Effector CD4-positive, alpha-beta T cell (primary cell): ENCODE results near the gene SORCS1.
"Not testable (repeated sequence)": the region's sequence is repeated elsewhere in the genome, so short reads cannot be mapped to it uniquely, and the experiment has no call there.

Source experiments
- DNase-seq: peaks from one replicate; pipeline ENCODE4 v3.0.0-alpha.2; 2020

Gene SORCS1

DNA sequence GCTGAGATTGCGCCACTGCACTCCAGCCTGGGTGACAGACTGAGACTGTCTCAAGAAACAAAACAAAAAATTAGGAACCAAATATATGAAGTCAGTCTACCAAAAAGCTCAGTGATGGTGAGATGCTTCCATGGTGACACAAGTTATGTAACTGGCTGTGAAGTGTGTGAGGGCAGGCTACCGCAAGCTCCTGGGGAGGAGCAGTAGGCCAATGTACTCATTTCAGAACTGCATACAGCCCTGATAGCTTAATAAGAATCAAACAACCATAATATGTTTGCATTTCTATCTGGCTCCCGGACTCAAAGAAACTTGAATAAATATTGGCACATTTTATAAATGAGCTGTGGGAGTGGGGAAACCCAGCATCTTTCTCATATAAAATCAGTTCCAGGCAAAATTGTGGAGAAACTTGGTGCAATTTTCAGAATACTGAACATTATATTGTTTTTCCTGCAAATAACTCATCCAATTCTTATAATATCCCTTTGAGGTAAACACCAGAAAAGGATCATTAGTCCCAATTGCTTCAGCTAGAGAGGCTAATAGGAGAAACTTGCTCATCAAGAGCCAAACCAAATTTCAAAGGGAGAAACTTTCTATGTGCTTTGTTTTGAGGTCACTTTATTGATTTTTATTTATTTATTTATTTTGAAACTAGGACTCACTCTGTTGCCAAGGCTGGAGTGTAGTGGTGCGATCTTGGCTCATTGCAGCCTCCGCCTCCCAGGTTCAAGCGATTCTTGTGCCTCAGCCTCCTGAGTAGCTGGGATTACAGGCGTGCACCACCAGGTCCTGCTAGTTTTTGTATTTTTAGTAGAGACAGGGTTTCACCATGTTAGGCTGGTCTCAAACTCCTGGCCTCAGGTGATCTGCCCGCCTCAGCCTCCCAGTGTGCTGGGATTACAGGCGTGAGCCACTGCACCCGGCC lies 127.0 kb downstream of the SORCS1 start:
- DNase-seq: no peak

DNA sequence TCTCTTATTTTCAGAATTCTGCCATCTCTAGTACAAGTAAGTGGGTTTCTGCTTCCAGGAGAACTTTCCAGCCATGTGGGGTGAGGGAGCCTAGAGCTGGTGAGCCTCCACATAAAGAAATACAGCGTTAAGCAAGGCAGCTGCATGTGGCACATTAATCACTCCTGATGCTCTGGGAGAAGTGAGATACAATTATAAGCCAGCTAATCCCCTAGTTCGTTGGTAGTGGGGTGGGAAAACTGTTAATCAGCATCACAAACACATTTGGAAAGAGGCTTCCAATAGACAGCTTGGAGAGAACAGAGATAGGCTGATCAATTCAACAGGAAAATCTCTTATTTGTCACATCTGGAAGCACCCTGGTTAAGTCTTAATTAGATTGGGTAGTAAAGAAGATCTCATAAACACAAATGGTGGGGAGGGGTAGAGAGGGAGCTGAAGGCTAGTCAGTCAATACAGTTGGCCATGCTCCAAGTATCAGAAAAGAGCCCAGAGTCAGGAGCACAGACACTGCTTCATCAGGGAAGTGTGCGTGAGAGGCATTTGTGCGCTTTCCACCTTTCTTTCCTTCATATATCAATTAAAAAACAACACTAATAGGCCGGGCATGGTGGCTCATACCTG lies 130.6 kb downstream of the SORCS1 start:
- no peak for DNase-seq

DNA sequence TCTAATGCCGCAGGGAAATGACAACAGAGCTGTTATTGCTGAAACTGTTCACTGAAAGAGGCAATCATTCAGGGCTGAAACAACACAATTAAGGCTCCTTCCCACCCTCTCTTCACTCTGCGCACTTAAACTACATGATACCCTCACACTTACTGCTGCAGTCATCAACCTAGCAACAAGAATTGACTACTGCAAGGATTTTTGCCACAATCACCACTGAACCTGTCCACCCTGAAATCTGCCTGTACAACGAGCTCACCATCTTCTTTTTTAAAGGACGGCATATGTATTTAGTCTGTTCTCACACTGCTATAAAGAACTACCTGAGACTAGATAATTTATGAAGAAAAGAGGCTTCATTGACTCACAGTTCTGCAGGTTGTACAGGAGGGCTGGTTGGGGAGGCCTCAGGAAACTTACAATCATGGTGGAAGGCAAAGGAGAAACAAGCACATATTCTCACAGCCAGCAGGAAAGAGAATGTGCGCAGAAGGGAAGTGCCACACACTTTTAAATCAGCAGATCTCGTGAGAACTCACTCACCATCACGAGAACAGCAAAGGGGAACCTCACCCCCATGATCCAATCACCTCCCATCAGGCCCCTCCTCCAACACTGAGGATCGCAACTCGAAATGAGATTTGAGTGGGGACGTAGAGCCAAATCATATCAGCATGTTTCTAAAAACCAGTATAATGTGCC lies 131.7 kb downstream of the SORCS1 start:
- DNase-seq: no peak

DNA sequence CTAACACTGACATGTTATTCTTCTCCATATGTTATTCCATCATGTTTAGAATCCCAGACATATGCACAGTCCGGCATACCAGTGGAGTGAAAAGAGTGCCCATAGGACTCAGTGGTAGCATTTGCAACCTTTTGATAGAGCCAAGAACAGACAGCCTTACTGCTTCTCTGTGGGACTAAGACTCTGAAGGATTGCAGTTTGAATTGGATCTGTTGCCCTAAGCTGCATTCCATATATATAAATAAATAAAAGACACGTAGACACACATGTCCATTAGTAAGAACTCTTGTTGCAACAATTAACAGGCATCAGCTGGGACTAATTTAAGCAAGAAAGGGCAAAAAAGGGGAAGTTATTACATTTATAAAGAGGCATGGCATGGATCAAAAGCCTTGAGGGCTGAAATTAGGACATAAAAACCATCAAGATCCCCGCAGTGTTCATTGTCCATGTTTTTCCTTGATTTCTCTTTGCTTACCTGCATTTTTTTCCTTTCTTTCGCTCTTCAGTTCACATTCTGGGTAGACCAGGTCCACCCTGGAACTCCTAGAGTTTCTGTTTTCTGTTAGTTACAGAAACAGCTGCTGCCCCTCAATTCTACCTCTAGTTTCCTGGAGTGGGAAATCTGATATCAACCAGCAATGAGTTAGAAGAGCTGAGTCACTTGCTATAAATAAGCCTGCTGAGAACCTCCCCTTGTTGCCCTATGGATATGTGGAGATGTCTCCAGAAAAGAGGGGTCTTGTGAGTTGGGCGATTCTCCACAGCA lies 132.4 kb downstream of the SORCS1 start:
- DNase-seq: no peak

DNA sequence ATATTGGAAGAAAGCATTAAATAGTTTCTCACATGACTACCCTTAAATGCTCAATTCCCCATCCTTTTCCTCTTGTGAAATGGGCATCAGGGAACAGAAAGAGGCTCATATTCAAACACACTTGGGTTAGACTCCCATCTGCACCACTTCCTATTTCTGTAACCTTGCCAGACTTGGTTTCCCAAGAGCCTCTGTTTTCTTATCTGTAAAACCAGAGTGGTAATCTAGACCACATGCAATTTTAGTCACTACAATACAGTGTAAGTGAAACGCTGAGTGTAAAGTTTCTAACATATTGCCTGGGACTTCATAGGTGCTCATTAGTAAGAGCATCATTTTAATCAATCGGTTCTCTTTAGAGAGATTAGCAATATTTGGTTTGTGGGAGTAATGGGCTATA lies 136.3 kb downstream of the SORCS1 start:
- DNase-seq: no peak

DNA sequence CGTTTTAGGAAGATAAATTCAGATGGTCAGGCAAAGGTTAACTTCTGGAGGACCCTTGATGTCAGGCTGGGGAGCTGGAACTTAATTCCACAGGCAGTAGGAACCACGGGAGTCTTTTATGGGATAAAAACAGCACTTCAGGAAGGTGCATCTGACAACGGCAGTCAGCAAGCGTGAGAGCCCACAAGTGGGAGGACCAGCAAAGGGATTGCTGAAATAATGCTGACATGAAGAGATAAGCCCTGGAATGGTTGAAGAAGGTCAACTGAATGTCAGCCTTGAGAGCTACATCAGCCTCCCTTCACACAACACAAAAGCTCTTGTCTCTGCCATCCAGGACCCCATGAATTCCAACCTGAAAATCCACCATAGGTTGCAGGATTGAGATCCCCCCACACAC lies 138.8 kb downstream of the SORCS1 start:
- no peak for DNase-seq

DNA sequence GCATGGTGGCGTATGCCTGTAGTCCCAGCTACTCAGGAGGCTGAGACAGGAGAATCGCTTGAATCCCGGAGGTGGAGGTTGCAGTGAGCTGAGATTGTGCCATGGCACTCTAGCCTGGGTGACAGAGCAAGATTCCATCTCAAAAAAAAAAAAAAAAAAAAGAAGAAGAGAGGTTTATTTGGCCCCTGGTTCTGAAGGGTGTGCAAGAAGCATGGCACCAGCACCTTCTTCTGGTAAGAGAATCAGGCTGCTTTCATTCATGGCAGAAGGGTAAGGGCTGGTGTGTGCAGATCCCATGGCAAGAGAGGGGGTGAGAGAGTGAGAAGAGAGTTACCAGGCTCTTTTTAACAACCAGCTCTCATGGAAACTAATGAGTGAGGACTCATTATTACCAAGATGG lies 140.5 kb downstream of the SORCS1 start:
- not testable (repeated sequence) for DNase-seq

DNA sequence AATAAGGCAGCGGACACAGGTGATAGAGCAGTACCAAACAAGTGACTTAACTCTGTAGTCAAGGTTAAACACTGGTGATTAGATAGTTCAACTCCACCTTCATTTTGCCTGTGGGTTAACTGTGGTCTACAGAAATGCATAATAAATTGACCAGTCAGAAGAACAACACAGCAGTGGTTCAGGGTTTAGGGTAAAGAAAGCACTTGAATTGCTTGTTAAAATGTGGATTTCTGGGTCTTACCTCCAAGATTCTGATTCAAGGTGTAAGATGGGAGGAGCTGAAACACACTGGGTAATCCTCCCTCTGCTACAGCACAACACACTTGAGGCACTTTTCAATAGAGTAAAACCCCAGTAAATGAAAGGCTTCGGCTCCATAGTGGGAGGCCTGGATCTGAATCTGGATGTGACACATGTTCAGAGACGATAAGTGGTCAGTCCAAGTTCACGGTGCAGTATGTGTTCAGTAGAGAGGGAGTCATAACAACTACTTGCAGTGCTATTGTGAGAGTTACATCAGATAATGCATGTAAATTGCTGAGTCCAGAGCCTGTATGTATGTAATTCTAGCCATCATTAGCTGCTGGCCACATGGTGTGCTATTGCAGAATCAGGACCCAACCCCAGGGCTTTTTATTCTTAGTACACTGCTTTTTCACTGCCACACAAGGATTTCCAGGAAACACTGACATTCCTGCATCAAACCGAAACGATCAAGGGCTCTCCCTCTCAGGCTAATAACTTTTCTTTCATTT lies 141.7 kb downstream of the SORCS1 start:
- no peak for DNase-seq

DNA sequence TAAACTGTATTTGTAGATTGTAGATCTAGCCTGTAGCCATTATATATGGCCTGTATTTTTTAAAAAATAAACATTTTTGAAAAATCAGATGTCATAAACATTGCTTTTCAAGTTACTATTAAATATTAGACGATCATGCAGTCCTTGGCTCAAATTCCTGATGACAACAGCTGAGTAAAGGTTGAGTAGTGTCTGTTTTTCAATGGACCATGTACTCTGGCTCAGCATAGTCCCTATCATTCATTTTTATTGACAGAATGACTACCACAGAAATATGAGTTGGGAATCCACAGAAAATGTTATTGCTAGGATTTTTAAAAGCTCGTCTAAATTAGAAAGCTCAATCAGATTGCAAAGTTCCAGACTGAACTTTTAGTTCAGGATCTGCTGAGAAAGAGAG lies 145.4 kb downstream of the SORCS1 start:
- DNase-seq: no peak

DNA sequence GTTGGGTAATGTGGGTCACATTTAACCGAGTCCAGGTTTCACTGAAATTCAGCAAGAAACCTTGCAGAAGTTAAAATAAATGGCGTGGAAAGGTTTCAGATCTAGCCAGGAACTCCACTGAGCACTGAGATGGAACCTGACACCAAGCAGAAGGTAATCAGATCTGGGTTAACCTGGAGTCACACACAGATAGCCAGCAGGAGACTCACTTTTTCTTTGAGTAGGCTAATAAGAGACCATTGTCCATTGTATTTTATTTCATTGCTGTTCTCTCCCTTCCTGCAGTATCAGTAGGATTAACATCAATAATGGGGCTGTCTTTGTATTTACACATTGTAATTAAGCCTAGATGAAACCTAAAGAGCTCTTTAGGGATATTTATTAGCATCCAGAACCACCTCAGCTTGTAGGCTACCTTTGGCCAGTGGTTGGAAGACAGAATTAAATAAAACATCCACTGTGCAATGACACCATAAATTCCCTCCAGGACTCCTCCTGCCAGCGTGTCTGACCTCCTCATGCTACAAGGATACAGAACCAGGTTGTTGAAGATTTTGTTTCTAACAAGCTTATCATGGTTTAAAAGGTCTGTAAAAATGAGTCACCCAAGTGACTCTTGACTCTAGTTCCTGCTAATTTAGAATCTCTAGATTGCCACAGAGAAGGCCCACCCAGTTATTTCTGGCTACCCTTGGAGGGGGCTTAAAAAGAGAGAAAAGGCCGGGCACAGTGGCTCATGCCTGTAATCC lies 151.1 kb downstream of the SORCS1 start:
- no peak for DNase-seq

DNA sequence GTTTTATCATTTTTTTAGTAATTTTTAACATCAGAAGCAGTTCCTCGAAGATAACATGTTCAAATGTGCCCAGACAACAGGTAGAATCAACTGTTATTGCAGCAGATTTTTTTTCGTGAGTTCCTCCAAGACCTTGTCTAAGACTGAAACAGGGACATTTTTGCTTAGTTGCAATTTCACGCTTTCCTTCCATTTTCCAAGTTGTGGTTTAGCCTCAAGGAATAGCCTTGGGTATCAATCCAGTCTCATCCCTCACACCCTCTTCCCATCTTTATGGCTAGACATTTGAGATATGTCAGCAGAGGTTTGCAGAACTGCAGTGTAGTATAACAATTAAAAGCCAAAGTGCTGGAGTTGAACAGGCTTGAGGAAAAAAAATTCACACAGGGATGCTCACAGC lies 152.5 kb downstream of the SORCS1 start:
- no peak for DNase-seq

DNA sequence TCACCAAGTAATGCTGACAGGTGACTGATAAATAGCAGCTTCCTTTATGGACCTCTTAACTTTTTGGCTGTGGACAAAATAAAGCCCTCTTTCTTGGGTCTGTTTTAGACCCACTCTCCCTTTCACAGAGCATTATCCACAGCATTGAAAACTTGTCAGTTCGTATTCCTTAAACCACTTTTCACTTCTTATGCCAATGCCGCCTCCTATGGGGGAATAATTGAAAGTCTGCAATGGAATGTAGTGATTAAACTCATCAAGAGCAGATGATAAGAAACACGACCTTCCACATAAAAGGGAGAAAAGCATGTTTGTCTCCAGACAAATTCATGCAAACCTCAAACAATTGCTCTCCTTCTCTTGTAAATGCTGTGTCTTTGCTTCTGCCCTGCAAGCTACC lies 153.4 kb downstream of the SORCS1 start:
- DNase-seq: no peak

DNA sequence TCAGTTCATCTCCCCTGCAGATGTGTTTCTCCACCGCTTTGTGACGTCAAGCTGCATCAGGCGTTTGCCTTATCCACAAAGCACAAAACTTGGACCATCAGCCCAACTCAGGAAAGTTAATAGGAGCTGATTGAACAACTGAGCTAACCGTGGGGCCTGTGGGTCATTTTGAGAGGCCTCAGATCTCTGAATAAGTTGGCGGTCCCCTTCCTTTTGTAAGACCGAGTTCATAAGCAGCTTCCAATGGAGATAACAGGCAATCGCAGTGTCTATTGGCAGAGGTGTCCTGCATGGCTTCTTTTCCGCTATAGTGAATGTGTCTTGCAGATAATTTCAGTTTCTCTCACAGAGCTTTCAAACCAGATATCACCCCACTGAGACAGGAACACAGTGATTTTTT lies 154.0 kb downstream of the SORCS1 start:
- DNase-seq: no peak

DNA sequence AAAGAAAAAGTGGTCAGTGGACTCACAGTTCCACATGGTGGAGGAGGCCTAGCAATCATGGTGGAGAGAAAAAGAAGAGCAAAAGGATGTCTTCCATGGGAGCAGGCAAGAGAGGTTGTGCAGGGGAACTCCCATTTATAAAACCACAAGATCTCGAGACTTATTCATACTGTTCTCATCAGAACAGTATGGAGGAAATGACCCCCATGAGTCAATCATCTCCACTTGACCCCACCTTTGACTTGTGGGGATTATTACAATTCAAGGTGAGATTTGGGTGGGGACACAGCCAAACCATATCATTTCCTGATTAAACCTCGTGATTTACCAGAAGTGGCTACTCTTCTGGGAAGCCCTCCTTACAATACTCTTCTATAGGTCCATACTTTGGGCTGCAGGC lies 160.1 kb downstream of the SORCS1 start:
- no peak for DNase-seq

DNA sequence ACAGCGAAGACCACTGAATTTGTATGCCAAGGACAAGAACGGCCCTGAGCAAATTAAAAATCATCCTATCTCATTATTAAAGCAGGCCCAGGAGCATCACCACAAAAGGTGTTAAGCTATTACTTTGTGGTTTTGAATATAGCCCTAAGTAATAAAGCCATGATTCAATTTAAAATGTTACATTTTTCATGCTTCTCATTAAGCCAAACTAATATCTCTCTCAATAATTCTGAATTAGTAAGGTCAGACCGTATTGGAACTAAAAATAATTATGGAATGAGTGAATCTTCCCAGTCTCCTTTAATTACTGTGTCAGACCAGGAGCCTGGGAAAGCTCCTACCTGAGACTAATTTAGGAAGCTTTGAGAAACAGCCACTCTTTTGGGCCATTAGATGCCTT lies 162.4 kb downstream of the SORCS1 start:
- no peak for DNase-seq

DNA sequence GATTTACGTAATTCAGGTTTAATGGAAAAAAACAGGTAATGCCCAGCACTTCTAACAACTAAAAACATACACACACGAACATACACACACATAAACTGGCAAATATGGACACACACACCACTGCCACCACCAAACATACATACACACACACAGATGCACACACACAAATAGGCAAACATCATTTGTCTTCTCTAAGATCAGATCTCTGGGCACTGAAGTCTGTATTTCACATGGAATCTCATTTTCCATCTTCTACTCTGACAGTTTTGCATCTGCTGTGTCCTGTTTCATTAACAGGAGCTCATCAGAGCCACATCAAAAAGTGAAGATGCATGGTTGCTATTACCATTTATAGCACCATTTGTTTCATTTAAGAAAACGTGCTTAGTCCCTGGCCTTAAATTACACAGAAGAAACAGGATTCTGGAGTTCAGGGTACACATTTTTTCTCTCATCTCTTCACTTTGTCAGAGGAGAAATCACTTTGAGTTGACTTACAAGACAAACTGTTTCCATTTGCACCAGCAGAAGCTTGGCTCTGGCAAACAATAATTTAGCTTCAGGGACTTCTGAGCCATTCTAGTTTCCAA lies 165.3 kb downstream of the SORCS1 start:
- DNase-seq: no peak

DNA sequence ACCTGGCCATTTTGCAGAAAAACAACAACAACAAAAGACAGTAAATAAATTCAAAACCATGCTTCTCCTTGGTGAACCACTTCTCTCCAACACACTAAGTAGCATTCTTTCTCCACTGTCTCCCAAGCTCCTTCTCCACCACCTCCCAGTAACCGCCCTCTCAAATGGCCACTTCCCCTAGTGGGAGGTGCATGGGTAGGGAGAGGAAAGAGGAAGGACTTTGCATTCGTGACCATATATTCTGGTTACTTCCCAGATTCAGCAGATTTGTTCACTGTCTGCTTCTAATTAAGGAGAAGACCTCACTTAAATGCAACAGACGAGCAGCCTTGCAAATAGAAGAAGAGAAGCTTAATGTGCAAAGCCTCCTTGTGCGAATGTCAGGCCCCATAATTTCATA lies 166.8 kb downstream of the SORCS1 start:
- DNase-seq: no peak

DNA sequence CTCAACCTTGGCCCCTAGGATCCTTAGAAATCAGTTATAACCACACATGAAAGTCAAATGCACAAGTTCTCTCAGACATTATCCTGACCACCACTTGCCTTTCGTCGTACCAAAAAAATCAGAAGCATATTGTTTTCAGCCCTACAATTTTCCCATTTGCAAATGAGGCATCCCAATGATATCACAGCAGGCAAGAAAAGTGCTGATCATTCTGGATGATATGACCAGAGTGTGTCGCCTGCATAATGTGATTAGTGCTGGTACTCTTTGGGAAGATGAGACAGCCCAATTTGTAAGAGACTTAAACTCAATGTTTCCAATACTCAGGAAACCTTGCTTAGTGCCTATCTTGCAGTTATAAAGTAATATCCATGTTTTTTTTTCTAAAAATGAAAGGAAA lies 168.0 kb downstream of the SORCS1 start:
- no peak for DNase-seq

DNA sequence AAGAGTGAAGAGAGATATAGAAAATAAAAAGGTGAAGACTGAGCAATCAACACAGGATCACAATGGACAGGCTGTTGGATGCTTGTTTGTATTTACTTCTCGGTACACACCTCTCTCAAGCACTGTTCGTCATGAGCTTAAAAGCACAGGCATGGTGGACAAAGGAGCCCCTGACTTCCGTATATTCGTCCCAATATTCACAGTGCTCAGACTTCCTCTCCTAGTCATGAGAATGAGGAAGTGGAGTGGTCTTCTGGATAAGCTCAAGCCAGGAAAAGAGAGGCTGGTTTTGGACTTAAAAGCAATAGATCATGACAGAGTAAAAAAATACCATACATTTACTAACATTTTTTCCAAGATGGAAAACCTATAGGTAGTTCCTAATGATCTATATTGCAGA lies 172.5 kb downstream of the SORCS1 start:
- DNase-seq: no peak

DNA sequence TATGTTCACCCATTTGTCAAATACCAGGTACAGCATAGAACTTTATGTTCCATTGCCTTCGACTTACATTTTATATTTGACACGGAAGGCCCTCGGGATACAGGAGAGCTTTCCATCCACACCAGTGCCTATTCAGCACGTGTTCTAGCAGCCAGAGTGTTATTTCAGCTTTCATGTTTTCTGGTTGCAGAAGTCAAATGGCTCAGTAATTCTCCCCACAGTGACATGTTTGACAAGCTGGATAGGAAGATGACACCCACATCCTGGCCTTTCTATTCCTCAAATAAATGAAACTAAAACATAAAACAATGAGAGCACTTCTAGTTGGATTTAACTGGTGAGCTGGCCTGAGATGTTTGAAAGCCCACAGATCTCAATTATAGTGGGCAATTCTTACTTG lies 173.4 kb downstream of the SORCS1 start:
- DNase-seq: no peak

DNA sequence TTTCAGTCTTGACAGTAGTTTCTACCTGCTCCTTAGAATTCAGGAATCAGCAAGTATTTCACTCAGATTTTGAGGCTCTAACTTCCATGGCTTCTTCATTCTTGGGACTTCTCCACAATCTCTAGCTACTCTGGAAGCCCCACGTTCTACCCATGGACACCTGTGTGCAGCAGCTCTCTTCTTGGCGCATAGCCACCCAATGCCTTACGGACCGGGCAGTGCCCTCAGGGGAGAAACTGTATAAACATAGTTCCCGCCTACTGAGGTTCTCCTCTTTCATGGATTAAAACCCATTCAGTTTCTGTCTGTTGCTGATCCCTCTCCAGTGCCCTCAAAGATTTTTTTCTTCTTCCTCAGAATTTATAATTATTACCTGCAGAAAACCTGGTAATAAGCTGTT lies 177.1 kb downstream of the SORCS1 start:
- no peak for DNase-seq
